Measurements from ENCODE around the gene SLAMF8.

The SLAMF8 gene

GRCh38 chr1:159849626-159850366 lies 23.1 kb downstream of the SLAMF8 start:
- no peak for DNase-seq (ENCODE audit: low read depth)

- DNase-seq (ENCODE audit: low read depth) = no peak
These were observed 24.7 kb downstream of the SLAMF8 start for GRCh38 chr1:159851407-159851806.

GRCh38 chr1:159853417-159854115 lies 26.9 kb downstream of the SLAMF8 start:
- no peak for DNase-seq (ENCODE audit: low read depth)

- no peak for DNase-seq (ENCODE audit: low read depth)
These were observed 27.5 kb downstream of the SLAMF8 start for GRCh38 chr1:159854116-159854692.

- DNase-seq (ENCODE audit: low read depth) = peak; percentile 62
These were observed 28.1 kb downstream of the SLAMF8 start for GRCh38 chr1:159854693-159855192.

- DNase-seq (ENCODE audit: low read depth) = no peak
These were observed 29.0 kb downstream of the SLAMF8 start for GRCh38 chr1:159855709-159856108.

GRCh38 chr1:159856576-159856975 lies 29.9 kb downstream of the SLAMF8 start:
- no peak for DNase-seq (ENCODE audit: low read depth)

- no peak for DNase-seq (ENCODE audit: low read depth)
These were observed 31.2 kb downstream of the SLAMF8 start for GRCh38 chr1:159857889-159858288.

- no peak for DNase-seq (ENCODE audit: low read depth)
These were observed 33.2 kb downstream of the SLAMF8 start for GRCh38 chr1:159859767-159860322.

- no peak for DNase-seq (ENCODE audit: low read depth)
These were observed 33.8 kb downstream of the SLAMF8 start for GRCh38 chr1:159860456-159860855.

GRCh38 chr1:159861218-159861617 lies 34.5 kb downstream of the SLAMF8 start:
- DNase-seq (ENCODE audit: low read depth) = no peak

GRCh38 chr1:159862031-159862430 lies 35.4 kb downstream of the SLAMF8 start:
- DNase-seq (ENCODE audit: low read depth) = no peak

- DNase-seq (ENCODE audit: low read depth) = no peak
These were observed 35.9 kb downstream of the SLAMF8 start, which contains the start of gene VSIG8 for GRCh38 chr1:159862557-159862956. TSS of gene VSIG8 (minus strand) at chr1:159862657. CDS start at chr1:159862521, 136 bp downstream.

- DNase-seq (ENCODE audit: low read depth) = no peak
These were observed 37.6 kb downstream of the SLAMF8 start for GRCh38 chr1:159864262-159864661.

GRCh38 chr1:159866066-159866465 lies 39.4 kb downstream of the SLAMF8 start:
- no peak for DNase-seq (ENCODE audit: low read depth)

- no peak for DNase-seq (ENCODE audit: low read depth)
These were observed 40.4 kb downstream of the SLAMF8 start for GRCh38 chr1:159866905-159867663.

- no peak for DNase-seq (ENCODE audit: low read depth)
These were observed 41.0 kb downstream of the SLAMF8 start for GRCh38 chr1:159867664-159868026.

GRCh38 chr1:159868766-159869165 lies 42.1 kb downstream of the SLAMF8 start:
- no peak for DNase-seq (ENCODE audit: low read depth)

GRCh38 chr1:159869173-159869572 lies 42.5 kb downstream of the SLAMF8 start:
- no peak for DNase-seq (ENCODE audit: low read depth)

GRCh38 chr1:159869607-159870006 lies 42.9 kb downstream of the SLAMF8 start:
- DNase-seq (ENCODE audit: low read depth) = no peak

GRCh38 chr1:159870704-159871103 lies 44.0 kb downstream of the SLAMF8 start:
- DNase-seq (ENCODE audit: low read depth) = no peak

GRCh38 chr1:159872891-159873290 lies 46.2 kb downstream of the SLAMF8 start:
- DNase-seq (ENCODE audit: low read depth) = no peak
